ENCODE data around the gene OSBPL6.

GRCh38 chr2:178191511-178191910 is 2.8 kb upstream of the OSBPL6 start:
- TF ChIP-seq, protein P1, sequence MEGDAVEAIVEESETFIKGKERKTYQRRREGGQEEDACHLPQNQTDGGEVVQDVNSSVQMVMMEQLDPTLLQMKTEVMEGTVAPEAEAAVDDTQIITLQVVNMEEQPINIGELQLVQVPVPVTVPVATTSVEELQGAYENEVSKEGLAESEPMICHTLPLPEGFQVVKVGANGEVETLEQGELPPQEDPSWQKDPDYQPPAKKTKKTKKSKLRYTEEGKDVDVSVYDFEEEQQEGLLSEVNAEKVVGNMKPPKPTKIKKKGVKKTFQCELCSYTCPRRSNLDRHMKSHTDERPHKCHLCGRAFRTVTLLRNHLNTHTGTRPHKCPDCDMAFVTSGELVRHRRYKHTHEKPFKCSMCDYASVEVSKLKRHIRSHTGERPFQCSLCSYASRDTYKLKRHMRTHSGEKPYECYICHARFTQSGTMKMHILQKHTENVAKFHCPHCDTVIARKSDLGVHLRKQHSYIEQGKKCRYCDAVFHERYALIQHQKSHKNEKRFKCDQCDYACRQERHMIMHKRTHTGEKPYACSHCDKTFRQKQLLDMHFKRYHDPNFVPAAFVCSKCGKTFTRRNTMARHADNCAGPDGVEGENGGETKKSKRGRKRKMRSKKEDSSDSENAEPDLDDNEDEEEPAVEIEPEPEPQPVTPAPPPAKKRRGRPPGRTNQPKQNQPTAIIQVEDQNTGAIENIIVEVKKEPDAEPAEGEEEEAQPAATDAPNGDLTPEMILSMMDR (IDR thresholded peaks at IDR 0.05; ENCODE audit: low read length): no peak
- TF ChIP-seq EZH2 (optimal IDR thresholded peaks at IDR 0.05; ENCODE audit: low read depth, low read length): no peak
